K562 (cell line): ENCODE data around the gene MXI1.

Experiments
- CEBPB ChIP-seq: fragments of 450-650 bp; IDR thresholded peaks from 2 replicates; pipeline ENCODE4 v1.6.1; 2016; ENCODE audit warnings: missing genetic modification characterization, missing compliant biosample characterization
- CHD1 ChIP-seq: fragments of 200-600 bp; sonication (generic); IDR thresholded peaks from one replicate; pipeline ENCODE4 v1.6.1; 2012; ENCODE audit warnings: mild to moderate bottlenecking, moderate library complexity, low read length, inconsistent platforms
- EZH2 ChIP-seq: IDR thresholded peaks from 2 replicates; pipeline ENCODE4 v1.6.1; 2012; ENCODE audit warnings: low read depth, mild to moderate bottlenecking, inconsistent platforms, low read length, borderline replicate concordance
- IRF9 ChIP-seq: fragments of 450-650 bp; IDR thresholded peaks from 2 replicates; pipeline ENCODE4 v1.6.1; 2016; ENCODE audit warnings: missing biosample characterization, missing genetic modification characterization
- NFE2L1 ChIP-seq: fragments of 450-650 bp; IDR thresholded peaks from 2 replicates; pipeline ENCODE4 v1.6.1; 2016; ENCODE audit warnings: missing genetic modification characterization, low read depth, mild to moderate bottlenecking, missing compliant biosample characterization, moderate library complexity, borderline replicate concordance
- SIX5 ChIP-seq, 2 experiments: IDR thresholded peaks; 2 replicates each; pipeline ENCODE4 v1.6.1; 2011; ENCODE audit warnings: low read length in 2 of 2, borderline replicate concordance in 1 of 2, low read depth in 1 of 2, mild to moderate bottlenecking in 1 of 2, moderate library complexity in 1 of 2; ENCODE audit not compliant: insufficient read depth in 1 of 2
- TAF1 ChIP-seq: IDR thresholded peaks from 2 replicates; pipeline ENCODE4 v1.6.1; 2011; ENCODE audit warnings: mild to moderate bottlenecking, low read length, moderate library complexity; ENCODE audit not compliant: insufficient read depth, control insufficient read depth, severe bottlenecking; ENCODE audit errors: extremely low read depth
- ZBTB33 ChIP-seq: sonication (generic); formaldehyde crosslinking; IDR thresholded peaks from 2 replicates; pipeline ENCODE4 v1.8.1; 2023; ENCODE audit warnings: mild to moderate bottlenecking, missing genetic modification reagents
- ZFP36 ChIP-seq: fragments of 150-350 bp; IDR thresholded peaks from 2 replicates; pipeline ENCODE4 v1.6.1; 2018; ENCODE audit warnings: low read length, low read depth; ENCODE audit not compliant: partially characterized antibody
- ZNF77 ChIP-seq: fragments of 250-450 bp; sonication (Bioruptor Pico); IDR thresholded peaks from 2 replicates; pipeline ENCODE4 v1.5.0; 2020

- TF ChIP-seq TAF1 (no peak), SIX5 (IDR thresholded peaks at IDR 0.05; ENCODE audit: borderline replicate concordance in 1 of 2, insufficient read depth in 1 of 2, low read depth in 1 of 2, low read length in 2 of 2) (no peak), ZBTB33 (no peak), ZFP36 (no peak), IRF9 (no peak), EZH2 (no peak), CHD1 (no peak), ZNF77 (no peak), CEBPB (tag) (no peak), NFE2L1 (tag) (no peak)
Measured at GRCh38 chr10:110242511-110242910, 35.1 kb downstream of the MXI1 start.
